Measurements from ENCODE around the gene PLA2G7.
"Not testable (repeated sequence)": the region's sequence is repeated elsewhere in the genome, so short reads cannot be mapped to it uniquely, and the experiment has no call there.

Gene PLA2G7

GRCh38 chr6:46746696-46747095 is 11.5 kb upstream of the PLA2G7 start, which contains the start of gene ANKRD66:
TSS of gene ANKRD66 (plus strand) at chr6:46746933. CDS start at chr6:46751949, 5,016 bp downstream.
- no peak for DNase-seq

- DNase-seq: no peak
Observed at GRCh38 chr6:46745973-46746372, 10.8 kb upstream of the PLA2G7 start.

GRCh38 chr6:46744159-46744725 is 9.1 kb upstream of the PLA2G7 start:
- not testable (repeated sequence) for DNase-seq

GRCh38 chr6:46743425-46744158 is 8.4 kb upstream of the PLA2G7 start:
- no peak for DNase-seq

GRCh38 chr6:46741910-46742309 is 6.7 kb upstream of the PLA2G7 start:
- no peak for DNase-seq

GRCh38 chr6:46741482-46741881 is 6.3 kb upstream of the PLA2G7 start:
- no peak for DNase-seq

GRCh38 chr6:46736906-46737305 is 1.7 kb upstream of the PLA2G7 start:
- no peak for DNase-seq

- DNase-seq: no peak
Observed at GRCh38 chr6:46735720-46736031, 501 bp upstream of the PLA2G7 start.

GRCh38 chr6:46733341-46733801 is 1.8 kb downstream of the PLA2G7 start:
- no peak for DNase-seq

GRCh38 chr6:46730921-46731461 is 4.2 kb downstream of the PLA2G7 start:
- no peak for DNase-seq

GRCh38 chr6:46729787-46730326 is 5.3 kb downstream of the PLA2G7 start:
- DNase-seq: no peak

- no peak for DNase-seq
Observed at GRCh38 chr6:46720401-46720800, 14.8 kb downstream of the PLA2G7 start.

- no peak for DNase-seq
Observed at GRCh38 chr6:46719099-46719498, 16.1 kb downstream of the PLA2G7 start.

GRCh38 chr6:46715141-46715540 is 20.0 kb downstream of the PLA2G7 start:
- no peak for DNase-seq

- DNase-seq: no peak
Observed at GRCh38 chr6:46711491-46711890, 23.7 kb downstream of the PLA2G7 start.

GRCh38 chr6:46706464-46706863 is 28.7 kb downstream of the PLA2G7 start:
- no peak for DNase-seq

GRCh38 chr6:46704562-46704961 is 30.6 kb downstream of the PLA2G7 start:
- no peak for DNase-seq

GRCh38 chr6:46699970-46700369 is 35.2 kb downstream of the PLA2G7 start:
- no peak for DNase-seq

- DNase-seq: no peak
Observed at GRCh38 chr6:46690911-46691451, 44.2 kb downstream of the PLA2G7 start.

GRCh38 chr6:46690141-46690755 is 44.9 kb downstream of the PLA2G7 start:
- DNase-seq: no peak

GRCh38 chr6:46689657-46690056 is 45.5 kb downstream of the PLA2G7 start:
- no peak for DNase-seq

GRCh38 chr6:46688966-46689335 is 46.2 kb downstream of the PLA2G7 start:
- no peak for DNase-seq

Data from NCI-H2171 treated with DMSO at 0.1 percent for 48 hours (cell line).